Spleen (tissue), 7 donors: ENCODE measurements around the gene COL23A1.

Source experiments
- CTCF ChIP-seq, 11 experiments: fragments of 200-600 bp in 7 of 11; fragments of 450-650 bp in 4 of 11; sonication (generic) in 4 of 11; IDR thresholded peaks in 8 of 11; conservative IDR thresholded peaks in 3 of 11; 1 replicate in 7 of 11; 2 replicates in 4 of 11; pipeline versions ENCODE4 v1.4.0 to v1.8.0; 2016 to 2021; ENCODE audit warnings: antibody characterized with exemption in 11 of 11, inconsistent platforms in 4 of 11, mild to moderate bottlenecking in 1 of 11
- POLR2A ChIP-seq, 3 donors: fragments of 450-650 bp; IDR thresholded peaks; one replicate each; pipeline ENCODE4 v1.5.1; 2017; ENCODE audit warnings: antibody characterized with exemption in 3 of 3, mild to moderate bottlenecking in 1 of 3
- donor health status: DM: no; HTN: no; CAD: no; lungs with moderate emphysema.
- donor health status: DM: no; HTN: no; CAD: no.
- donor health status: DM: no; HTN: no; CAD: no.

- no peak for TF ChIP-seq POLR2A (IDR thresholded peaks at IDR 0.05)
- peak in 10 of 11 experiments; percentile 10 to 70 (median 43) for TF ChIP-seq CTCF (IDR thresholded peaks at IDR 0.05 in 8 of 11, conservative IDR thresholded peaks at IDR 0.05 in 3 of 11)
Measured at GRCh38 chr5:178551059-178551458, 39.1 kb downstream of the COL23A1 start.
